ENCODE data around the gene BHMT2. TPM values are rescaled to one million over a fixed set of nuclear protein-coding genes. Genes with fewer than 3 reads are reported as not detected.

Gene BHMT2
- polyA plus RNA-seq, 1 of the 3 experiments (the other 2 are of a cell fraction): not detected

DNA sequence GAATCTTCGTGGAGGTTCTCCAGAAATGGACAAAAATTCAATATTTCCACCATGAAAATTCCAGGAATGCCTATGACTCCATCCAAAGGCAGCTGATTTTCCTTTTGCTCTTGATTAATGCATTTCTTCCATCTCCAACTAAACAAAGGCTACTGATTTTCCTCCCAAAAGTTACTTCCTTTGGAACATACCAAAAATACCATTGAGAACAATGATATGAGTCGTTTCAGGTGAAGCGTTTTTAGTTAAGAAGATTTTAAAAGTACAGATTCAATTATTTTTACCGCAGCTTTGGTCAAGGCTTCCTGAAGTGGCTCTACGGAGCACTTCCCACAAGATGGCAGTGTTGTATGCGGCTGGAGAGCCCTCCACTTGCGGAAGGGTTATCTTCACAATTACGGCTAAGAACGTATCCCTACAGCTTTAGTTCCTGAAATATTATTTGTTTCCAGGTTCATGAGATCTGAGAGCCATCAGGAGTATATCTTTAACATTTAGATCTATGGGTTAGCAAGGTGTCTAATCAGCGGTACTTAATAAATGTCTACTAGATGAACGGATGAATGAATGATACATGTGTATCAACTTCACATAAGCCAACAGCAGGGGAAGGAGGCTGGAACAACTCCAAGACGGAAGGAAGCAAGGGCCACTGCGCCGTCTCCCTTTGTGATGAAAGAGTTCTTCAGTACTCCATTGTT lies 48.6 kb upstream of the BHMT2 start:
- TF ChIP-seq JUND (IDR thresholded peaks at IDR 0.05) (0 out of 2 replicates have a peak, but pooled peaks have one; percentile 35), TAF1 (IDR thresholded peaks at IDR 0.05; ENCODE audit: borderline replicate concordance, low read depth, low read length) (0 out of 2 replicates have a peak, but pooled peaks have one; percentile 14), CHD2 (IDR thresholded peaks at IDR 0.05; ENCODE audit: low read length, partially characterized antibody) (no peak), RAD21 (IDR thresholded peaks at IDR 0.05; ENCODE audit: low read length) (peak; percentile 88), MEF2A (IDR thresholded peaks at IDR 0.05; ENCODE audit: borderline replicate concordance, low read depth) (no peak), FOSL2 (IDR thresholded peaks at IDR 0.05; ENCODE audit: borderline replicate concordance, low read depth) (peak; percentile 44; the same call in 1 of the 2 replicates), TEAD4 (IDR thresholded peaks at IDR 0.05; ENCODE audit: borderline replicate concordance, insufficient read depth) (peak; percentile 78; the same call in 1 of the 2 replicates), YY1 (IDR thresholded peaks at IDR 0.05; ENCODE audit: low read depth) (peak; percentile 65; the same call in 1 of the 2 replicates), GABPA (IDR thresholded peaks at IDR 0.05; ENCODE audit: low read depth) (no peak), TCF12 (IDR thresholded peaks at IDR 0.05) (peak; percentile 51), RXRA (IDR thresholded peaks at IDR 0.05; ENCODE audit: borderline replicate concordance, low read depth) (no peak), NFIC (IDR thresholded peaks at IDR 0.05; ENCODE audit: borderline replicate concordance) (no peak), FOXJ3 (CRISPR knock-in tag; IDR thresholded peaks at IDR 0.05) (no peak), EP300 (IDR thresholded peaks at IDR 0.05; ENCODE audit: borderline replicate concordance in 1 of 2, low read depth in 1 of 2, low read length in 1 of 2) (peak in 1 of 2 experiments; percentile 22; a peak in 1 of 4 replicates), FOXM1 (IDR thresholded peaks at IDR 0.05; ENCODE audit: low read depth) (no peak), SMC3 (IDR thresholded peaks at IDR 0.05; ENCODE audit: low read depth, low read length) (peak; percentile 73), EZH2phosphoT487 (IDR thresholded peaks at IDR 0.05; ENCODE audit: borderline replicate concordance, low read depth) (no peak), RCOR1 (IDR thresholded peaks at IDR 0.05; ENCODE audit: low read length) (0 out of 2 replicates have a peak, but pooled peaks have one; percentile 18)
- TF ChIP-seq, protein P1, sequence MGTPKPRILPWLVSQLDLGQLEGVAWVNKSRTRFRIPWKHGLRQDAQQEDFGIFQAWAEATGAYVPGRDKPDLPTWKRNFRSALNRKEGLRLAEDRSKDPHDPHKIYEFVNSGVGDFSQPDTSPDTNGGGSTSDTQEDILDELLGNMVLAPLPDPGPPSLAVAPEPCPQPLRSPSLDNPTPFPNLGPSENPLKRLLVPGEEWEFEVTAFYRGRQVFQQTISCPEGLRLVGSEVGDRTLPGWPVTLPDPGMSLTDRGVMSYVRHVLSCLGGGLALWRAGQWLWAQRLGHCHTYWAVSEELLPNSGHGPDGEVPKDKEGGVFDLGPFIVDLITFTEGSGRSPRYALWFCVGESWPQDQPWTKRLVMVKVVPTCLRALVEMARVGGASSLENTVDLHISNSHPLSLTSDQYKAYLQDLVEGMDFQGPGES (IDR thresholded peaks at IDR 0.05; ENCODE audit: low read depth, low read length): no peak
- TF ChIP-seq, protein P2, sequence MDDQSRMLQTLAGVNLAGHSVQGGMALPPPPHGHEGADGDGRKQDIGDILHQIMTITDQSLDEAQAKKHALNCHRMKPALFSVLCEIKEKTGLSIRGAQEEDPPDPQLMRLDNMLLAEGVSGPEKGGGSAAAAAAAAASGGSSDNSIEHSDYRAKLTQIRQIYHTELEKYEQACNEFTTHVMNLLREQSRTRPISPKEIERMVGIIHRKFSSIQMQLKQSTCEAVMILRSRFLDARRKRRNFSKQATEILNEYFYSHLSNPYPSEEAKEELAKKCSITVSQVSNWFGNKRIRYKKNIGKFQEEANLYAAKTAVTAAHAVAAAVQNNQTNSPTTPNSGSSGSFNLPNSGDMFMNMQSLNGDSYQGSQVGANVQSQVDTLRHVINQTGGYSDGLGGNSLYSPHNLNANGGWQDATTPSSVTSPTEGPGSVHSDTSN (IDR thresholded peaks at IDR 0.05): peak; percentile 56
- TF ChIP-seq, protein P3, sequence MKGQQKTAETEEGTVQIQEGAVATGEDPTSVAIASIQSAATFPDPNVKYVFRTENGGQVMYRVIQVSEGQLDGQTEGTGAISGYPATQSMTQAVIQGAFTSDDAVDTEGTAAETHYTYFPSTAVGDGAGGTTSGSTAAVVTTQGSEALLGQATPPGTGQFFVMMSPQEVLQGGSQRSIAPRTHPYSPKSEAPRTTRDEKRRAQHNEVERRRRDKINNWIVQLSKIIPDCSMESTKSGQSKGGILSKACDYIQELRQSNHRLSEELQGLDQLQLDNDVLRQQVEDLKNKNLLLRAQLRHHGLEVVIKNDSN (IDR thresholded peaks at IDR 0.05; ENCODE audit: borderline replicate concordance, low read depth): no peak
- TF ChIP-seq, protein P4, sequence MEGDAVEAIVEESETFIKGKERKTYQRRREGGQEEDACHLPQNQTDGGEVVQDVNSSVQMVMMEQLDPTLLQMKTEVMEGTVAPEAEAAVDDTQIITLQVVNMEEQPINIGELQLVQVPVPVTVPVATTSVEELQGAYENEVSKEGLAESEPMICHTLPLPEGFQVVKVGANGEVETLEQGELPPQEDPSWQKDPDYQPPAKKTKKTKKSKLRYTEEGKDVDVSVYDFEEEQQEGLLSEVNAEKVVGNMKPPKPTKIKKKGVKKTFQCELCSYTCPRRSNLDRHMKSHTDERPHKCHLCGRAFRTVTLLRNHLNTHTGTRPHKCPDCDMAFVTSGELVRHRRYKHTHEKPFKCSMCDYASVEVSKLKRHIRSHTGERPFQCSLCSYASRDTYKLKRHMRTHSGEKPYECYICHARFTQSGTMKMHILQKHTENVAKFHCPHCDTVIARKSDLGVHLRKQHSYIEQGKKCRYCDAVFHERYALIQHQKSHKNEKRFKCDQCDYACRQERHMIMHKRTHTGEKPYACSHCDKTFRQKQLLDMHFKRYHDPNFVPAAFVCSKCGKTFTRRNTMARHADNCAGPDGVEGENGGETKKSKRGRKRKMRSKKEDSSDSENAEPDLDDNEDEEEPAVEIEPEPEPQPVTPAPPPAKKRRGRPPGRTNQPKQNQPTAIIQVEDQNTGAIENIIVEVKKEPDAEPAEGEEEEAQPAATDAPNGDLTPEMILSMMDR (IDR thresholded peaks at IDR 0.05): peak; percentile 91
- TF ChIP-seq, protein P5, sequence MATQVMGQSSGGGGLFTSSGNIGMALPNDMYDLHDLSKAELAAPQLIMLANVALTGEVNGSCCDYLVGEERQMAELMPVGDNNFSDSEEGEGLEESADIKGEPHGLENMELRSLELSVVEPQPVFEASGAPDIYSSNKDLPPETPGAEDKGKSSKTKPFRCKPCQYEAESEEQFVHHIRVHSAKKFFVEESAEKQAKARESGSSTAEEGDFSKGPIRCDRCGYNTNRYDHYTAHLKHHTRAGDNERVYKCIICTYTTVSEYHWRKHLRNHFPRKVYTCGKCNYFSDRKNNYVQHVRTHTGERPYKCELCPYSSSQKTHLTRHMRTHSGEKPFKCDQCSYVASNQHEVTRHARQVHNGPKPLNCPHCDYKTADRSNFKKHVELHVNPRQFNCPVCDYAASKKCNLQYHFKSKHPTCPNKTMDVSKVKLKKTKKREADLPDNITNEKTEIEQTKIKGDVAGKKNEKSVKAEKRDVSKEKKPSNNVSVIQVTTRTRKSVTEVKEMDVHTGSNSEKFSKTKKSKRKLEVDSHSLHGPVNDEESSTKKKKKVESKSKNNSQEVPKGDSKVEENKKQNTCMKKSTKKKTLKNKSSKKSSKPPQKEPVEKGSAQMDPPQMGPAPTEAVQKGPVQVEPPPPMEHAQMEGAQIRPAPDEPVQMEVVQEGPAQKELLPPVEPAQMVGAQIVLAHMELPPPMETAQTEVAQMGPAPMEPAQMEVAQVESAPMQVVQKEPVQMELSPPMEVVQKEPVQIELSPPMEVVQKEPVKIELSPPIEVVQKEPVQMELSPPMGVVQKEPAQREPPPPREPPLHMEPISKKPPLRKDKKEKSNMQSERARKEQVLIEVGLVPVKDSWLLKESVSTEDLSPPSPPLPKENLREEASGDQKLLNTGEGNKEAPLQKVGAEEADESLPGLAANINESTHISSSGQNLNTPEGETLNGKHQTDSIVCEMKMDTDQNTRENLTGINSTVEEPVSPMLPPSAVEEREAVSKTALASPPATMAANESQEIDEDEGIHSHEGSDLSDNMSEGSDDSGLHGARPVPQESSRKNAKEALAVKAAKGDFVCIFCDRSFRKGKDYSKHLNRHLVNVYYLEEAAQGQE (IDR thresholded peaks at IDR 0.05; ENCODE audit: low read depth, low read length): no peak
- H3K4me1 ChIP-seq (ENCODE audit: control insufficient read depth in 1 of 2, insufficient read depth in 2 of 2, low read depth in 1 of 2, low read length in 1 of 2): peaks cover 0 to 11% of the 10 kb centered on the region in 2 experiments; a peak in 3 of 4 replicates
- WGBS (ENCODE audit: low lambda C conversion rate): 46% methylated on average over 14 of the region's 14 CpGs
- H3K27ac ChIP-seq (ENCODE audit: low read depth in 2 of 2, low read length in 1 of 2): peak overlapping the region in 1 of 2 experiments; percentile 60; a peak in 3 of 4 replicates
- no peaks in the 10 kb centered on the region for H3K79me2 ChIP-seq (ENCODE audit: insufficient read depth)
- H2AFZ ChIP-seq (ENCODE audit: low read depth): peak overlapping the region; percentile 78
- H3K4me3 ChIP-seq (ENCODE audit: low read depth in 2 of 2, low read length in 1 of 2): peak overlapping the region; percentile 29 to 38; a peak in 3 of 4 replicates
- DNase-seq: peak; percentile 33
- no peaks in the 10 kb centered on the region for H3K27me3 ChIP-seq (ENCODE audit: insufficient read depth)
- ChIA-PET CTCF (interaction anchor here (0.5 to 9.8 kb wide), 58 partner anchors 12 to 1063 kb away, joined by 3 to 585 read pairs (median 4); partner anchors contain the start of gene ARSB), POLR2A (interaction anchor here (0.5 kb wide), 1 partner anchor 40 kb away, joined by 3 read pairs; no protein-coding TSS in a partner anchor)
- no peaks in the 10 kb centered on the region for H3K9me3 ChIP-seq
- peaks cover 8% of the 10 kb centered on the region for H3F3A ChIP-seq (replicated peaks; ENCODE audit: insufficient read depth)
- H3K9me2 ChIP-seq: no peaks in the 10 kb centered on the region
- no peaks in the 10 kb centered on the region for H3K36me3 ChIP-seq (replicated peaks in 1 of 2; ENCODE audit: control insufficient read depth in 1 of 2, insufficient read depth in 2 of 2, low read length in 1 of 2)
- H3K9ac ChIP-seq: peak overlapping the region; percentile 23; the same call in 1 of the 2 replicates
- peak overlapping the region; percentile 35 for H3K4me2 ChIP-seq
- H4K20me1 ChIP-seq (ENCODE audit: insufficient read depth): no peaks in the 10 kb centered on the region

Data from SK-N-SH (cell line).